ENCODE measurements around the gene SPEG. TPM values are rescaled to one million over a fixed set of nuclear protein-coding genes. Genes with fewer than 3 reads are reported as not detected.

The SPEG gene
- total and polyA plus RNA-seq, 3 experiments from 2014 or later, result 0.48 to 1.0 (median 0.94) TPM

- peaks cover 10% of the 10 kb centered on the region for H3K27me3 ChIP-seq (ENCODE audit: insufficient read depth, low read length, poor library complexity, severe bottlenecking)
- Mint-ChIP-seq H3K4me3 (no peak overlapping the region), H3K4me1 (peaks cover 0 to 3% (median 0%) of the 10 kb centered on the region in 3 donors), H3K9me3 (peaks cover 0 to 11% (median 5%) of the 10 kb centered on the region in 5 donors), H3K27ac (no peak overlapping the region), H3K36me3 (no peaks in the 10 kb centered on the region), H3K27me3 (peaks cover 47 to 51% of the 10 kb centered on the region in 2 donors)
- ChIA-PET CTCF (interaction anchor here (1.4 to 1.6 kb wide), 3 partner anchors 13 to 27 kb away, joined by 3 to 5 read pairs (median 3); no protein-coding TSS in a partner anchor), POLR2A (no interaction called here)
- H3K36me3 ChIP-seq (ENCODE audit: insufficient read depth, low read length), result no peaks in the 10 kb centered on the region
- no peak for DNase-seq
- H3K27ac ChIP-seq (ENCODE audit: low read depth, low read length), result no peak overlapping the region
- H3K9me3 ChIP-seq (ENCODE audit: low read length), result no peaks in the 10 kb centered on the region
- no peaks in the 10 kb centered on the region for H3K4me1 ChIP-seq (ENCODE audit: insufficient read depth, low read length)
- no peak overlapping the region for H3K4me3 ChIP-seq (ENCODE audit: low read length)
These were observed 18.9 kb upstream of the SPEG start for GRCh38 chr2:219415580-219416234.

- H3K4me3 Mint-ChIP-seq, result no peak overlapping the region
- no peaks in the 10 kb centered on the region for H3K4me1 ChIP-seq (ENCODE audit: insufficient read depth, low read length)
- H3K4me3 ChIP-seq (ENCODE audit: low read length), result no peak overlapping the region
- H3K27me3 Mint-ChIP-seq, result peaks cover 47 to 56% of the 10 kb centered on the region in 2 donors
- H3K4me1 Mint-ChIP-seq, result peaks cover 0 to 3% (median 0%) of the 10 kb centered on the region in 3 donors
- no peaks in the 10 kb centered on the region for H3K36me3 Mint-ChIP-seq
- ChIA-PET POLR2A (no interaction called here), CTCF (interaction anchor here (1.4 to 1.6 kb wide), 3 partner anchors 14 to 27 kb away, joined by 3 to 5 read pairs (median 3); no protein-coding TSS in a partner anchor)
- no peak overlapping the region for H3K27ac Mint-ChIP-seq
- H3K9me3 Mint-ChIP-seq, result peaks cover 0 to 11% (median 5%) of the 10 kb centered on the region in 5 donors
- H3K27me3 ChIP-seq (ENCODE audit: insufficient read depth, low read length, poor library complexity, severe bottlenecking), result peaks cover 10% of the 10 kb centered on the region
- H3K27ac ChIP-seq (ENCODE audit: low read depth, low read length), result no peak overlapping the region
- no peaks in the 10 kb centered on the region for H3K9me3 ChIP-seq (ENCODE audit: low read length)
- no peak for DNase-seq
- H3K36me3 ChIP-seq (ENCODE audit: insufficient read depth, low read length), result no peaks in the 10 kb centered on the region
These were observed 18.4 kb upstream of the SPEG start for GRCh38 chr2:219416235-219416602.

GRCh38 chr2:219416938-219417337 is 17.7 kb upstream of the SPEG start:
- no peak for DNase-seq
- H3K27me3 ChIP-seq (ENCODE audit: insufficient read depth, low read length, poor library complexity, severe bottlenecking), result peaks cover 10% of the 10 kb centered on the region
- no peak overlapping the region for H3K27ac Mint-ChIP-seq
- H3K4me1 Mint-ChIP-seq, result peaks cover 0 to 3% (median 0%) of the 10 kb centered on the region in 3 donors
- no peak overlapping the region for H3K27ac ChIP-seq (ENCODE audit: low read depth, low read length)
- ChIA-PET POLR2A (no interaction called here), CTCF (no interaction called here)
- H3K9me3 Mint-ChIP-seq, result peaks cover 0 to 8% (median 5%) of the 10 kb centered on the region in 5 donors
- no peak overlapping the region for H3K4me3 ChIP-seq (ENCODE audit: low read length)
- peaks cover 44 to 59% of the 10 kb centered on the region in 2 donors for H3K27me3 Mint-ChIP-seq
- no peak overlapping the region for H3K4me3 Mint-ChIP-seq
- no peaks in the 10 kb centered on the region for H3K36me3 ChIP-seq (ENCODE audit: insufficient read depth, low read length)
- no peaks in the 10 kb centered on the region for H3K36me3 Mint-ChIP-seq
- H3K4me1 ChIP-seq (ENCODE audit: insufficient read depth, low read length), result no peaks in the 10 kb centered on the region
- no peaks in the 10 kb centered on the region for H3K9me3 ChIP-seq (ENCODE audit: low read length)

- Mint-ChIP-seq H3K36me3 (no peaks in the 10 kb centered on the region), H3K4me1 (peaks cover 0 to 3% (median 0%) of the 10 kb centered on the region in 3 donors), H3K9me3 (peaks cover 0 to 7% (median 3%) of the 10 kb centered on the region in 5 donors), H3K27ac (no peak overlapping the region), H3K4me3 (no peak overlapping the region), H3K27me3 (peaks cover 40 to 62% of the 10 kb centered on the region in 2 donors)
- Histone ChIP-seq H3K4me1 (ENCODE audit: insufficient read depth, low read length) (no peaks in the 10 kb centered on the region), H3K27ac (ENCODE audit: low read depth, low read length) (no peak overlapping the region), H3K4me3 (ENCODE audit: low read length) (no peak overlapping the region), H3K9me3 (ENCODE audit: low read length) (no peaks in the 10 kb centered on the region), H3K27me3 (ENCODE audit: insufficient read depth, low read length, poor library complexity, severe bottlenecking) (peaks cover 10% of the 10 kb centered on the region), H3K36me3 (ENCODE audit: insufficient read depth, low read length) (no peaks in the 10 kb centered on the region)
- CTCF ChIA-PET, result no interaction called here
- no peak for DNase-seq
- POLR2A ChIA-PET, result no interaction called here
These were observed 17.3 kb upstream of the SPEG start for GRCh38 chr2:219417374-219417773.

- DNase-seq, result no peak
- H3K36me3 Mint-ChIP-seq, result no peaks in the 10 kb centered on the region
- Histone ChIP-seq H3K27ac (ENCODE audit: low read depth, low read length) (no peak within 1 kb of the TSS), H3K4me3 (ENCODE audit: low read length) (no peak within 1 kb of the TSS), H3K4me1 (ENCODE audit: insufficient read depth, low read length) (no peaks in the 10 kb centered on the region), H3K27me3 (ENCODE audit: insufficient read depth, low read length, poor library complexity, severe bottlenecking) (peaks cover 7% of the 10 kb centered on the region), H3K36me3 (ENCODE audit: insufficient read depth, low read length) (no peaks in the 10 kb centered on the region), H3K9me3 (ENCODE audit: low read length) (no peaks in the 10 kb centered on the region)
- peak within 1 kb of the TSS in 2 of 7 donors; percentile 10 to 54 for H3K4me3 Mint-ChIP-seq
- H3K9me3 Mint-ChIP-seq, result peaks cover 0 to 3% (median 0%) of the 10 kb centered on the region in 5 donors
- CTCF ChIA-PET, result interaction anchor here (0.8 kb wide), 1 partner anchor 39 kb away, joined by 3 read pairs; no protein-coding TSS in a partner anchor
- POLR2A ChIA-PET, result no interaction called here
- no peak within 1 kb of the TSS for H3K27ac Mint-ChIP-seq
- peaks cover 34 to 59% of the 10 kb centered on the region in 2 donors for H3K27me3 Mint-ChIP-seq
- H3K4me1 Mint-ChIP-seq, result peaks cover 0 to 3% (median 0%) of the 10 kb centered on the region in 3 donors
These were observed 16.3 kb upstream of the SPEG start, which contains the start of gene DES for GRCh38 chr2:219418155-219419011. TSS of gene DES (plus strand) at chr2:219418377. CDS start at chr2:219418463, 86 bp downstream.

- no peak for DNase-seq
- Mint-ChIP-seq H3K27me3 (peaks cover 36 to 58% of the 10 kb centered on the region in 2 donors), H3K36me3 (no peaks in the 10 kb centered on the region), H3K4me1 (peaks cover 0 to 3% (median 0%) of the 10 kb centered on the region in 3 donors), H3K27ac (no peak overlapping the region), H3K4me3 (peak overlapping the region in 2 of 7 donors; percentile 10 to 54), H3K9me3 (no peaks in the 10 kb centered on the region)
- Histone ChIP-seq H3K27me3 (ENCODE audit: insufficient read depth, low read length, poor library complexity, severe bottlenecking) (peaks cover 7% of the 10 kb centered on the region), H3K27ac (ENCODE audit: low read depth, low read length) (no peak overlapping the region), H3K4me1 (ENCODE audit: insufficient read depth, low read length) (no peaks in the 10 kb centered on the region), H3K4me3 (ENCODE audit: low read length) (no peak overlapping the region), H3K9me3 (ENCODE audit: low read length) (no peaks in the 10 kb centered on the region), H3K36me3 (ENCODE audit: insufficient read depth, low read length) (no peaks in the 10 kb centered on the region)
- POLR2A ChIA-PET, result no interaction called here
- CTCF ChIA-PET, result interaction anchor here (0.8 kb wide), 1 partner anchor 38 kb away, joined by 3 read pairs; no protein-coding TSS in a partner anchor
These were observed 15.7 kb upstream of the SPEG start for GRCh38 chr2:219419012-219419324.

GRCh38 chr2:219419331-219420197 is 15.1 kb upstream of the SPEG start:
- Mint-ChIP-seq H3K9me3 (no peaks in the 10 kb centered on the region), H3K27ac (no peak overlapping the region), H3K4me1 (peaks cover 0 to 3% (median 0%) of the 10 kb centered on the region in 3 donors), H3K36me3 (no peaks in the 10 kb centered on the region), H3K27me3 (peaks cover 41 to 63% of the 10 kb centered on the region in 2 donors), H3K4me3 (peak overlapping the region in 2 of 7 donors; percentile 10 to 54)
- no peak overlapping the region for H3K4me3 ChIP-seq (ENCODE audit: low read length)
- ChIA-PET POLR2A (no interaction called here), CTCF (interaction anchor here (1.3 kb wide), 1 partner anchor 11 kb away, joined by 4 read pairs; no protein-coding TSS in a partner anchor)
- H3K36me3 ChIP-seq (ENCODE audit: insufficient read depth, low read length), result no peaks in the 10 kb centered on the region
- no peaks in the 10 kb centered on the region for H3K4me1 ChIP-seq (ENCODE audit: insufficient read depth, low read length)
- peaks cover 7% of the 10 kb centered on the region for H3K27me3 ChIP-seq (ENCODE audit: insufficient read depth, low read length, poor library complexity, severe bottlenecking)
- no peaks in the 10 kb centered on the region for H3K9me3 ChIP-seq (ENCODE audit: low read length)
- no peak overlapping the region for H3K27ac ChIP-seq (ENCODE audit: low read depth, low read length)
- no peak for DNase-seq

All from CD8-positive, alpha-beta memory T cell (primary cell).